ENCODE data around the gene CSN1S1.

- TF ChIP-seq CTCF (IDR thresholded peaks at IDR 0.05) (no peak), POLR2A (IDR thresholded peaks at IDR 0.05) (no peak)
Measured at GRCh38 chr4:69910016-69910782, 20.7 kb upstream of the CSN1S1 start.
